Natural killer cell (primary cell): ENCODE results near the gene ST6GALNAC3. TPM values are rescaled to one million over a fixed set of nuclear protein-coding genes. Genes with fewer than 3 reads are reported as not detected.
A peak's percentile ranks its signal among the peaks of the same experiment; 100 is the strongest.

Source experiments
- ATAC-seq, 3 donors: fragments of 150-1000 bp in 2 of 3; fragments of 200-7000 bp in 1 of 3; cut with Tn5 transposase; 1 replicate in 1 of 3; 2 replicates in 2 of 3; pipeline ENCODE4 v1.10.0; 2021; ENCODE audit warnings: mild to moderate bottlenecking in 2 of 3, moderate library complexity in 2 of 3
- DNase-seq, 2 donors: peaks; one replicate each; pipeline versions ENCODE4 v3.0.0 to v3.0.0-alpha.2; 2013 to 2021; ENCODE audit warnings: mixed read lengths in 1 of 2
- H3K27ac ChIP-seq: one replicate; pipeline ENCODE4 v1.5.1; 2013; ENCODE audit warnings: mild to moderate bottlenecking, low read length
- H3K27me3 ChIP-seq: one replicate; pipeline ENCODE4 v1.6.1; 2013; ENCODE audit warnings: low read length; ENCODE audit not compliant: control insufficient read depth, insufficient read depth
- H3K36me3 ChIP-seq: one replicate; pipeline ENCODE4 v1.6.1; 2013; ENCODE audit warnings: low read length; ENCODE audit not compliant: control insufficient read depth, insufficient read depth
- H3K4me1 ChIP-seq: one replicate; pipeline ENCODE4 v1.6.1; 2013; ENCODE audit warnings: low read length; ENCODE audit not compliant: control insufficient read depth, insufficient read depth
- H3K4me3 ChIP-seq: one replicate; pipeline ENCODE4 v1.5.1; 2013; ENCODE audit warnings: low read length
- H3K9me3 ChIP-seq: one replicate; pipeline ENCODE4 v1.6.1; 2013; ENCODE audit warnings: low read length; ENCODE audit not compliant: control insufficient read depth, insufficient read depth
- H3K27ac Mint-ChIP-seq, 2 donors: one replicate each; pipeline ENCODE4 v1.8.0; 2022; ENCODE audit warnings: mild to moderate bottlenecking in 2 of 2, mixed read lengths in 2 of 2, moderate library complexity in 1 of 2
- H3K27me3 Mint-ChIP-seq, 2 donors: one replicate each; pipeline ENCODE4 v1.8.0; 2022; ENCODE audit warnings: low read depth in 2 of 2, mixed read lengths in 2 of 2
- H3K36me3 Mint-ChIP-seq: one replicate; pipeline ENCODE4 v1.8.0; 2022; ENCODE audit warnings: mixed read lengths
- H3K4me1 Mint-ChIP-seq, 2 donors: one replicate each; pipeline ENCODE4 v1.8.0; 2022; ENCODE audit warnings: mixed read lengths in 2 of 2
- H3K4me3 Mint-ChIP-seq: one replicate; pipeline ENCODE4 v1.8.0; 2022; ENCODE audit warnings: mild to moderate bottlenecking, moderate library complexity, mixed read lengths
- H3K9me3 Mint-ChIP-seq, 2 donors: one replicate each; pipeline ENCODE4 v1.8.0; 2022; ENCODE audit warnings: mixed read lengths in 2 of 2
- WGBS: methylation state at CpG from one replicate; pipeline ENCODE4 v1.1.7; 2013; ENCODE audit warnings: missing lambda C conversion rate; ENCODE audit not compliant: insufficient coverage; 5-methylcytosine and 5-hydroxymethylcytosine counted together
- intact Hi-C: fragments of 100-400 bp; cut with micrococcal nuclease; formaldehyde crosslinking; loops from one replicate; pipeline ENCODE4 v1.14.2; 2022
- total RNA-seq, 4 donors: library from RNA; stranded (reverse); fragments of 120-200 nt in 1 of 4; gene quantifications; one replicate each; pipeline versions ENCODE4 v1.2.3 to v1.2.4, GENCODE V29; 2013 to 2022
- TF ChIP-seq, protein P1 (sequence below): fragments of 200-600 bp; IDR thresholded peaks from one replicate; pipeline ENCODE4 v1.8.0; 2022; ENCODE audit warnings: antibody characterized with exemption

The ST6GALNAC3 gene
- total RNA-seq, 3 donors from 2014 or later (not counting 1 experiment from before 2014, with no cell fraction given), result not detected

GRCh38 chr1:76501586-76502219 lies 427.2 kb downstream of the ST6GALNAC3 start:
- Histone ChIP-seq H3K4me1 (no peaks in the 10 kb centered on the region), H3K9me3 (no peaks in the 10 kb centered on the region), H3K4me3 (no peak overlapping the region), H3K27ac (no peak overlapping the region), H3K36me3 (no peaks in the 10 kb centered on the region), H3K27me3 (no peaks in the 10 kb centered on the region)
- Mint-ChIP-seq H3K9me3 (peaks cover 0 to 2% of the 10 kb centered on the region in 2 donors), H3K4me1 (no peaks in the 10 kb centered on the region), H3K27me3 (peaks cover 0 to 14% of the 10 kb centered on the region in 2 donors), H3K4me3 (no peak overlapping the region), H3K27ac (no peak overlapping the region), H3K36me3 (no peaks in the 10 kb centered on the region)
- ATAC-seq, result no peak
- TF ChIP-seq, protein P1, sequence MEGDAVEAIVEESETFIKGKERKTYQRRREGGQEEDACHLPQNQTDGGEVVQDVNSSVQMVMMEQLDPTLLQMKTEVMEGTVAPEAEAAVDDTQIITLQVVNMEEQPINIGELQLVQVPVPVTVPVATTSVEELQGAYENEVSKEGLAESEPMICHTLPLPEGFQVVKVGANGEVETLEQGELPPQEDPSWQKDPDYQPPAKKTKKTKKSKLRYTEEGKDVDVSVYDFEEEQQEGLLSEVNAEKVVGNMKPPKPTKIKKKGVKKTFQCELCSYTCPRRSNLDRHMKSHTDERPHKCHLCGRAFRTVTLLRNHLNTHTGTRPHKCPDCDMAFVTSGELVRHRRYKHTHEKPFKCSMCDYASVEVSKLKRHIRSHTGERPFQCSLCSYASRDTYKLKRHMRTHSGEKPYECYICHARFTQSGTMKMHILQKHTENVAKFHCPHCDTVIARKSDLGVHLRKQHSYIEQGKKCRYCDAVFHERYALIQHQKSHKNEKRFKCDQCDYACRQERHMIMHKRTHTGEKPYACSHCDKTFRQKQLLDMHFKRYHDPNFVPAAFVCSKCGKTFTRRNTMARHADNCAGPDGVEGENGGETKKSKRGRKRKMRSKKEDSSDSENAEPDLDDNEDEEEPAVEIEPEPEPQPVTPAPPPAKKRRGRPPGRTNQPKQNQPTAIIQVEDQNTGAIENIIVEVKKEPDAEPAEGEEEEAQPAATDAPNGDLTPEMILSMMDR, result no peak
- DNase-seq, result peak in 1 of 2 donors; percentile 11
- WGBS, result 53% methylated on average over 7 of the region's 7 CpGs
- intact Hi-C loops, result no loop called here

- intact Hi-C loops, result no loop called here
- Histone ChIP-seq H3K4me1 (no peaks in the 10 kb centered on the region), H3K9me3 (no peaks in the 10 kb centered on the region), H3K27ac (no peak overlapping the region), H3K27me3 (no peaks in the 10 kb centered on the region), H3K4me3 (no peak overlapping the region), H3K36me3 (no peaks in the 10 kb centered on the region)
- TF ChIP-seq, protein P1, result no peak
- H3K36me3 Mint-ChIP-seq, result no peaks in the 10 kb centered on the region
- H3K9me3 Mint-ChIP-seq, result peaks cover 0 to 2% of the 10 kb centered on the region in 2 donors
- peaks cover 0 to 14% of the 10 kb centered on the region in 2 donors for H3K27me3 Mint-ChIP-seq
- no peak overlapping the region for H3K4me3 Mint-ChIP-seq
- DNase-seq, result no peak
- no peak overlapping the region for H3K27ac Mint-ChIP-seq
- WGBS, result 96% methylated on average over 3 of the region's 3 CpGs
- ATAC-seq, result no peak
- H3K4me1 Mint-ChIP-seq, result no peaks in the 10 kb centered on the region
Observed at GRCh38 chr1:76503100-76503499, 428.6 kb downstream of the ST6GALNAC3 start.

DNA sequence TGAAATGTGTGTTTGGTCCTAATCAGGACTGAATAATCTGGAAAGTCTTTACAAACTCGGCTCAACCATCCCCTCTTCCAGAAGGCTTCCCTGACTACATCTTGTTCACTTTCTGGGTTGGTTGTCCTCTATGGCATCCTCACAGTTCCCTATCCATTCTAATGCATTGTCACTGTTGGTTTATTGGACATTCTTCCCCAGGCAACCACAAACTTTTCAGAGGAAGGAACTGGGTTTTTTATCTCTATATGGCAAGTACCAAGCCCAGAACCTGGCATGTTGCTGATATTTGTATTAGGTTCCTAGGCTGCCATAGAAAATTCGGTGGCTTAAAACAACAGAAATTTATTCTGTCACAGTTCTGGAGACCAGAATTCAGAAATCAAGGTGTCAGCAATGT lies 429.2 kb downstream of the ST6GALNAC3 start:
- intact Hi-C loops, result no loop called here
- H3K36me3 Mint-ChIP-seq, result no peaks in the 10 kb centered on the region
- Histone ChIP-seq H3K9me3 (no peaks in the 10 kb centered on the region), H3K4me1 (no peaks in the 10 kb centered on the region), H3K36me3 (no peaks in the 10 kb centered on the region), H3K4me3 (no peak overlapping the region), H3K27ac (no peak overlapping the region), H3K27me3 (no peaks in the 10 kb centered on the region)
- H3K4me1 Mint-ChIP-seq, result no peaks in the 10 kb centered on the region
- H3K4me3 Mint-ChIP-seq, result no peak overlapping the region
- no peak overlapping the region for H3K27ac Mint-ChIP-seq
- no peaks in the 10 kb centered on the region for H3K9me3 Mint-ChIP-seq
- WGBS, result 14% methylated on average over 2 of the region's 2 CpGs
- TF ChIP-seq, protein P1, result no peak
- ATAC-seq, result no peak
- no peak for DNase-seq
- peaks cover 0 to 14% of the 10 kb centered on the region in 2 donors for H3K27me3 Mint-ChIP-seq

GRCh38 chr1:76507376-76507775 lies 432.8 kb downstream of the ST6GALNAC3 start:
- H3K27ac ChIP-seq, result no peak overlapping the region
- Mint-ChIP-seq H3K4me1 (no peaks in the 10 kb centered on the region), H3K27me3 (peaks cover 0 to under 1% of the 10 kb centered on the region in 2 donors), H3K36me3 (no peaks in the 10 kb centered on the region), H3K27ac (no peak overlapping the region), H3K9me3 (peaks cover 0 to 5% of the 10 kb centered on the region in 2 donors), H3K4me3 (no peak overlapping the region)
- no peaks in the 10 kb centered on the region for H3K36me3 ChIP-seq
- H3K4me1 ChIP-seq, result no peaks in the 10 kb centered on the region
- DNase-seq (no peak), ATAC-seq (no peak)
- no peak overlapping the region for H3K4me3 ChIP-seq
- 93% methylated on average over 1 of the region's 3 CpGs for WGBS
- TF ChIP-seq, protein P1, result no peak
- no peaks in the 10 kb centered on the region for H3K27me3 ChIP-seq
- H3K9me3 ChIP-seq, result no peaks in the 10 kb centered on the region
- intact Hi-C loops, result no loop called here
